BLaER1 (cell line): ENCODE measurements around the gene IL24.

Experiments
- H3K27ac ChIP-seq: shearing (Covaris generic); formaldehyde crosslinking; 2 replicates; pipeline ENCODE4 v1.8.1; 2022
- H3K27me3 ChIP-seq: shearing (Covaris generic); formaldehyde crosslinking; 2 replicates; pipeline ENCODE4 v1.8.1; 2022
- H3K36me3 ChIP-seq: shearing (Covaris generic); formaldehyde crosslinking; 2 replicates; pipeline ENCODE4 v1.8.1; 2022
- H3K4me1 ChIP-seq: shearing (Covaris generic); formaldehyde crosslinking; 2 replicates; pipeline ENCODE4 v1.8.1; 2022
- H3K4me2 ChIP-seq: shearing (Covaris generic); formaldehyde crosslinking; 2 replicates; pipeline ENCODE4 v1.8.1; 2022
- H3K4me3 ChIP-seq: shearing (Covaris generic); formaldehyde crosslinking; 2 replicates; pipeline ENCODE4 v1.8.1; 2022
- H3K9ac ChIP-seq: shearing (Covaris generic); formaldehyde crosslinking; 2 replicates; pipeline ENCODE4 v1.8.1; 2022
- H3K9me3 ChIP-seq: shearing (Covaris generic); formaldehyde crosslinking; 2 replicates; pipeline ENCODE4 v1.8.1; 2022
- H4K20me1 ChIP-seq: shearing (Covaris generic); formaldehyde crosslinking; 2 replicates; pipeline ENCODE4 v1.8.1; 2022
- Cebpa-rat ChIP-seq: shearing (Covaris generic); IDR thresholded peaks from 2 replicates; pipeline ENCODE4 v1.8.1; 2022

IL24 gene

GRCh38 chr1:206911064-206911663 lies 13.9 kb downstream of the IL24 start:
- H3K36me3 ChIP-seq, result peaks cover 25% of the 10 kb centered on the region
- peaks cover 48% of the 10 kb centered on the region for H4K20me1 ChIP-seq
- no peak overlapping the region for H3K27ac ChIP-seq
- no peaks in the 10 kb centered on the region for H3K9me3 ChIP-seq
- no peak overlapping the region for H3K4me2 ChIP-seq
- peaks cover 63% of the 10 kb centered on the region for H3K4me1 ChIP-seq
- no peak overlapping the region for H3K4me3 ChIP-seq
- TF ChIP-seq Cebpa-rat, result no peak
- no peak overlapping the region for H3K9ac ChIP-seq
- H3K27me3 ChIP-seq, result peaks cover 36% of the 10 kb centered on the region

GRCh38 chr1:206912445-206913095 lies 15.3 kb downstream of the IL24 start:
- Histone ChIP-seq H3K4me1 (peaks cover 71% of the 10 kb centered on the region), H4K20me1 (peaks cover 44% of the 10 kb centered on the region), H3K27ac (no peak overlapping the region), H3K27me3 (peaks cover 33% of the 10 kb centered on the region), H3K9ac (no peak overlapping the region), H3K36me3 (peaks cover 26% of the 10 kb centered on the region), H3K4me2 (0 out of 2 replicates have a peak overlapping the region, but pooled peaks have one; percentile 10), H3K4me3 (no peak overlapping the region), H3K9me3 (no peaks in the 10 kb centered on the region)
- TF ChIP-seq Cebpa-rat, result no peak

GRCh38 chr1:206913766-206914537 lies 16.7 kb downstream of the IL24 start:
- peaks cover 83% of the 10 kb centered on the region for H3K4me1 ChIP-seq
- H3K27ac ChIP-seq, result no peak overlapping the region

GRCh38 chr1:206915030-206915735 lies 17.9 kb downstream of the IL24 start:
- no peak overlapping the region for H3K27ac ChIP-seq
- peaks cover 83% of the 10 kb centered on the region for H3K4me1 ChIP-seq
- H3K9ac ChIP-seq, result no peak overlapping the region
- no peak for TF ChIP-seq Cebpa-rat
- H4K20me1 ChIP-seq, result peaks cover 20% of the 10 kb centered on the region
- no peaks in the 10 kb centered on the region for H3K9me3 ChIP-seq
- no peak overlapping the region for H3K4me3 ChIP-seq
- peaks cover 13% of the 10 kb centered on the region for H3K36me3 ChIP-seq
- peak overlapping the region; percentile 38 for H3K4me2 ChIP-seq
- peaks cover 7% of the 10 kb centered on the region for H3K27me3 ChIP-seq

More at GRCh38 chr1:206913766-206914537, 16.7 kb downstream of the IL24 start:
- no peak overlapping the region for H3K9ac ChIP-seq
- peaks cover 32% of the 10 kb centered on the region for H4K20me1 ChIP-seq
- H3K4me3 ChIP-seq, result no peak overlapping the region
- H3K9me3 ChIP-seq, result no peaks in the 10 kb centered on the region
- H3K27me3 ChIP-seq, result peaks cover 20% of the 10 kb centered on the region
- no peak for TF ChIP-seq Cebpa-rat
- peaks cover 18% of the 10 kb centered on the region for H3K36me3 ChIP-seq
- peak overlapping the region; percentile 38 for H3K4me2 ChIP-seq

- no peaks in the 10 kb centered on the region for H3K27me3 ChIP-seq
- H3K36me3 ChIP-seq, result peaks cover 10% of the 10 kb centered on the region
- H3K9me3 ChIP-seq, result no peaks in the 10 kb centered on the region
- no peak overlapping the region for H3K4me3 ChIP-seq
- no peak overlapping the region for H3K9ac ChIP-seq
- H3K4me1 ChIP-seq, result peaks cover 93% of the 10 kb centered on the region
- H3K4me2 ChIP-seq, result peak overlapping the region; percentile 8; the same call in 1 of the 2 replicates
- peaks cover 10% of the 10 kb centered on the region for H4K20me1 ChIP-seq
- H3K27ac ChIP-seq, result no peak overlapping the region
- no peak for TF ChIP-seq Cebpa-rat
These were observed 18.9 kb downstream of the IL24 start for GRCh38 chr1:206916000-206916709.

- Histone ChIP-seq H3K4me1 (peaks cover 99% of the 10 kb centered on the region), H3K36me3 (peaks cover 6% of the 10 kb centered on the region; the same call in 1 of the 2 replicates), H3K27me3 (no peaks in the 10 kb centered on the region), H3K4me3 (no peak overlapping the region), H3K4me2 (peak overlapping the region; percentile 92), H4K20me1 (no peaks in the 10 kb centered on the region; the same call in 1 of the 2 replicates), H3K9ac (no peak overlapping the region), H3K9me3 (no peaks in the 10 kb centered on the region), H3K27ac (peak overlapping the region; percentile 48)
- TF ChIP-seq Cebpa-rat, result no peak
These were observed 20.8 kb downstream of the IL24 start for GRCh38 chr1:206918076-206918475.

- Histone ChIP-seq H3K4me2 (peak within 1 kb of the TSS; percentile 92), H3K9me3 (no peaks in the 10 kb centered on the region), H4K20me1 (no peaks in the 10 kb centered on the region), H3K27me3 (no peaks in the 10 kb centered on the region), H3K27ac (peak within 1 kb of the TSS; percentile 92), H3K4me1 (peaks cover 88% of the 10 kb centered on the region), H3K36me3 (no peaks in the 10 kb centered on the region; the same call in 1 of the 2 replicates), H3K9ac (peak within 1 kb of the TSS; percentile 78), H3K4me3 (peak within 1 kb of the TSS; percentile 59)
- no peak for TF ChIP-seq Cebpa-rat
These were observed 24.6 kb downstream of the IL24 start, which contains the start of gene FCMR for GRCh38 chr1:206921772-206922265. TSS of gene FCMR (minus strand) at chr1:206921941. CDS start at chr1:206921854, 87 bp downstream.

GRCh38 chr1:206922524-206922923 lies 25.3 kb downstream of the IL24 start:
- peak overlapping the region; percentile 78 for H3K9ac ChIP-seq
- H3K27ac ChIP-seq, result peak overlapping the region; percentile 92
- no peaks in the 10 kb centered on the region for H3K9me3 ChIP-seq
- peak overlapping the region; percentile 59 for H3K4me3 ChIP-seq
- H3K4me2 ChIP-seq, result peak overlapping the region; percentile 92
- no peaks in the 10 kb centered on the region; the same call in 1 of the 2 replicates for H3K36me3 ChIP-seq
- no peaks in the 10 kb centered on the region for H3K27me3 ChIP-seq
- TF ChIP-seq Cebpa-rat, result no peak
- no peaks in the 10 kb centered on the region for H4K20me1 ChIP-seq
- peaks cover 81% of the 10 kb centered on the region for H3K4me1 ChIP-seq
